ENCODE data around the gene HOXD12.

Gene HOXD12

GRCh38 chr2:176096986-176097819 is 2.4 kb upstream of the HOXD12 start:
- H3K9me3 Mint-ChIP-seq = no peaks in the 10 kb centered on the region
- ATAC-seq = peak; percentile 84
- DNase-seq (ENCODE audit: low spot score in 2 of 2) = peak; percentile 42 to 70

GRCh38 chr2:176097820-176098365 is 1.7 kb upstream of the HOXD12 start:
- DNase-seq (ENCODE audit: low spot score in 2 of 2) (no peak), ATAC-seq (no peak)
- no peaks in the 10 kb centered on the region for H3K9me3 Mint-ChIP-seq
- H3K27ac Mint-ChIP-seq = no peak overlapping the region
- peaks cover 7% of the 10 kb centered on the region for H3K36me3 Mint-ChIP-seq
- H3K4me3 Mint-ChIP-seq = peak overlapping the region; percentile 65
- peaks cover 27% of the 10 kb centered on the region for H3K4me1 Mint-ChIP-seq

More at GRCh38 chr2:176096986-176097819, 2.4 kb upstream of the HOXD12 start:
- Mint-ChIP-seq H3K27ac (no peak overlapping the region), H3K36me3 (peaks cover 7% of the 10 kb centered on the region), H3K4me1 (peaks cover 27% of the 10 kb centered on the region), H3K4me3 (peak overlapping the region; percentile 65)

- no peaks in the 10 kb centered on the region for H3K9me3 Mint-ChIP-seq
- H3K36me3 Mint-ChIP-seq = peaks cover 7% of the 10 kb centered on the region
- no peak overlapping the region for H3K4me3 Mint-ChIP-seq
- no peak overlapping the region for H3K27ac Mint-ChIP-seq
- ATAC-seq = no peak
- peaks cover 23% of the 10 kb centered on the region for H3K4me1 Mint-ChIP-seq
- no peak for DNase-seq (ENCODE audit: low spot score in 2 of 2)
Measured at GRCh38 chr2:176098366-176099158, 1.0 kb upstream of the HOXD12 start.

GRCh38 chr2:176099159-176099727 is 352 bp upstream of the HOXD12 start:
- ATAC-seq (no peak), DNase-seq (ENCODE audit: low spot score in 2 of 2) (no peak)
- Mint-ChIP-seq H3K27ac (no peak overlapping the region), H3K9me3 (no peaks in the 10 kb centered on the region), H3K4me1 (peaks cover 22% of the 10 kb centered on the region), H3K4me3 (no peak overlapping the region), H3K36me3 (peaks cover 7% of the 10 kb centered on the region)

- Mint-ChIP-seq H3K27ac (no peak overlapping the region), H3K4me3 (no peak overlapping the region), H3K36me3 (peaks cover 7% of the 10 kb centered on the region), H3K4me1 (peaks cover 36% of the 10 kb centered on the region), H3K9me3 (no peaks in the 10 kb centered on the region)
- ATAC-seq (no peak), DNase-seq (ENCODE audit: low spot score in 2 of 2) (no peak)
Measured at GRCh38 chr2:176100547-176101140, 1.0 kb downstream of the HOXD12 start.

- Mint-ChIP-seq H3K4me1 (peaks cover 43% of the 10 kb centered on the region), H3K36me3 (peaks cover 12% of the 10 kb centered on the region), H3K9me3 (no peaks in the 10 kb centered on the region), H3K4me3 (no peak overlapping the region), H3K27ac (no peak overlapping the region)
- no peak for DNase-seq (ENCODE audit: low spot score in 2 of 2)
- no peak for ATAC-seq
Measured at GRCh38 chr2:176101216-176101830, 1.7 kb downstream of the HOXD12 start.

GRCh38 chr2:176101842-176102241 is 2.2 kb downstream of the HOXD12 start:
- H3K4me3 Mint-ChIP-seq = no peak overlapping the region
- DNase-seq (ENCODE audit: low spot score in 2 of 2) (no peak), ATAC-seq (no peak)
- H3K4me1 Mint-ChIP-seq = peaks cover 41% of the 10 kb centered on the region
- H3K27ac Mint-ChIP-seq = no peak overlapping the region
- H3K9me3 Mint-ChIP-seq = no peaks in the 10 kb centered on the region
- peaks cover 15% of the 10 kb centered on the region for H3K36me3 Mint-ChIP-seq

- Mint-ChIP-seq H3K9me3 (no peaks in the 10 kb centered on the region), H3K27ac (no peak overlapping the region), H3K4me3 (no peak overlapping the region), H3K36me3 (peaks cover 15% of the 10 kb centered on the region), H3K4me1 (peaks cover 36% of the 10 kb centered on the region)
- no peak for DNase-seq (ENCODE audit: low spot score in 2 of 2)
- no peak for ATAC-seq
Measured at GRCh38 chr2:176102309-176102866, 2.8 kb downstream of the HOXD12 start.

GRCh38 chr2:176103194-176103593 is 3.6 kb downstream of the HOXD12 start:
- Mint-ChIP-seq H3K4me1 (peaks cover 29% of the 10 kb centered on the region), H3K9me3 (no peaks in the 10 kb centered on the region), H3K4me3 (no peak overlapping the region), H3K36me3 (peaks cover 15% of the 10 kb centered on the region), H3K27ac (no peak overlapping the region)
- DNase-seq (ENCODE audit: low spot score in 2 of 2) (no peak), ATAC-seq (no peak)

- DNase-seq (ENCODE audit: low spot score in 2 of 2) = no peak
- H3K27ac Mint-ChIP-seq = no peak overlapping the region
- no peaks in the 10 kb centered on the region for H3K9me3 Mint-ChIP-seq
- ATAC-seq = no peak
- peaks cover 15% of the 10 kb centered on the region for H3K36me3 Mint-ChIP-seq
- peak overlapping the region; percentile 39 for H3K4me3 Mint-ChIP-seq
- peaks cover 30% of the 10 kb centered on the region for H3K4me1 Mint-ChIP-seq
Measured at GRCh38 chr2:176103742-176104315, 4.2 kb downstream of the HOXD12 start.

- Mint-ChIP-seq H3K4me3 (peak overlapping the region; percentile 39), H3K36me3 (peaks cover 15% of the 10 kb centered on the region), H3K4me1 (peaks cover 37% of the 10 kb centered on the region), H3K9me3 (no peaks in the 10 kb centered on the region), H3K27ac (no peak overlapping the region)
- no peak for DNase-seq (ENCODE audit: low spot score in 2 of 2)
- ATAC-seq = peak; percentile 43
Measured at GRCh38 chr2:176104316-176105077, 4.9 kb downstream of the HOXD12 start.

- Mint-ChIP-seq H3K4me1 (peaks cover 38% of the 10 kb centered on the region), H3K27ac (no peak overlapping the region)
- ATAC-seq = no peak
Measured at GRCh38 chr2:176105078-176105729, 5.6 kb downstream of the HOXD12 start.

More at GRCh38 chr2:176105078-176105729, 5.6 kb downstream of the HOXD12 start:
- H3K4me3 Mint-ChIP-seq = peak overlapping the region; percentile 39
- H3K9me3 Mint-ChIP-seq = no peaks in the 10 kb centered on the region
- DNase-seq (ENCODE audit: low spot score in 2 of 2) = no peak
- H3K36me3 Mint-ChIP-seq = peaks cover 15% of the 10 kb centered on the region

Data from stimulated activated effector memory CD8-positive, alpha-beta T cell treated with anti-CD3 and anti-CD28 coated beads, Interleukin-12 subunit alpha, Interleukin-12 subunit beta, amount 100 ng/mL, for 72 hours (primary cell).